Amygdala (tissue), 56 donors: Measurements from ENCODE around the gene DOK1.

ENCODE experiments used
- DNase-seq, 56 donors: peaks; one replicate each; lab custom pipeline; 2025; lab: John Stamatoyannopoulos, UW

DOK1 gene

GRCh38 chr2:74588664-74589063 lies 34.1 kb downstream of the DOK1 start:
- DNase-seq = no peak

- DNase-seq = no peak
Observed at GRCh38 chr2:74593826-74594772, 39.6 kb downstream of the DOK1 start.

GRCh38 chr2:74596584-74596983 lies 42.1 kb downstream of the DOK1 start:
- DNase-seq = no peak

- DNase-seq = no peak
Observed at GRCh38 chr2:74597410-74597809, 42.9 kb downstream of the DOK1 start.

- DNase-seq = no peak
Observed at GRCh38 chr2:74599676-74600075, 45.2 kb downstream of the DOK1 start.

GRCh38 chr2:74602586-74603281 lies 48.2 kb downstream of the DOK1 start:
- no peak for DNase-seq

GRCh38 chr2:74603282-74604000 lies 48.9 kb downstream of the DOK1 start:
- no peak for DNase-seq

GRCh38 chr2:74606927-74607326 lies 52.4 kb downstream of the DOK1 start:
- no peak for DNase-seq
